GM18526 (cell line): ENCODE measurements around the gene PTGES2.

Source experiments
- POLR2A ChIP-seq: IDR thresholded peaks from 3 replicates; pipeline ENCODE4 v1.6.1; 2011; ENCODE audit not compliant: insufficient read length; ENCODE audit errors: extremely low read depth

The PTGES2 gene

DNA sequence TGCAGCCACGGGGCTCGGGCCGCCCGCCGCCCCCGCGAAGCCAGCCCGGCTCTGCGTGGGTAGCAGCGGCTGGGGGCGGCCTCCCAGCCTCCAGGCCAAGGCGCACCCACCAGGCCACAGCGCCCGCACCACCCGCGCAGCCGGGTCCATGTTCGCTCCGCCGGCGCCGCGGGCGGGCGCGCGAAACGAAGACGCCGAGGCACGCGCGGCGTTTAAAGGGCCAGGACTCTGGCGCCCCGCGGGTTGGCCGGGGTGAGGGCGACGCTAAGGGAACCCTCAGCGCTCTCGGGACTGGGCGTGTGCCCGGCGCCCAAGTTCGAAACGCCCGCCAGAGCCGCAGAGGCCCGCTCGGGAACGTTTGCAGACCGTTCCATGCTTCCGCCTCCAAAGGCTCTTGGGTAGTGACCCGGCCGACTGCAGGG is at the start of gene PTGES2:
TSS of gene PTGES2 (minus strand) at position 162 of the 422 bp plus-strand sequence. CDS start at position 150, 12 bp downstream.
- TF ChIP-seq POLR2A = peak; percentile 55

- TF ChIP-seq POLR2A = no peak
Measured at GRCh38 chr9:128175726-128176125, 48.2 kb upstream of the PTGES2 start.

GRCh38 chr9:128175102-128175563 is 47.6 kb upstream of the PTGES2 start:
- TF ChIP-seq POLR2A = no peak

DNA sequence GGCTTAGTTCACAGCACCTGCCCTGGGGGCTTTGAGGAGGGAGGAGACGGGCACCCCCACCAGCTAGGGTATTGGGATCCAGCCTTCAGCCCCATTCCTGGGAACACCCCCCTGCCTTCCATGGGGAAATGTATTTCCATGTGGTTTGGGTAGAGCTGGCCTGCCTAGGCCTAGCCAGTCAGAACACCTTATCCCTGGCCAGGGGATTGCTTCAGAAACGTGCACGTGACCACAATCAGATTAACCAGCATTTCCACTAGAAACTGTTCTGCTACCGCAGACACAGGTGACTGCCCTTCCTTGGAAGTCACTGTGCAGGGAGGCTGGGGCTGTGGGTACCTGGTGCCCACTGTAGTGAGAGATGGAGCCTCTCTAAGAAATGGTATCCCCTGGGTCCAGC is 46.5 kb upstream of the PTGES2 start:
- no peak for TF ChIP-seq POLR2A

GRCh38 chr9:128169925-128170324 is 42.4 kb upstream of the PTGES2 start:
- TF ChIP-seq POLR2A = no peak

DNA sequence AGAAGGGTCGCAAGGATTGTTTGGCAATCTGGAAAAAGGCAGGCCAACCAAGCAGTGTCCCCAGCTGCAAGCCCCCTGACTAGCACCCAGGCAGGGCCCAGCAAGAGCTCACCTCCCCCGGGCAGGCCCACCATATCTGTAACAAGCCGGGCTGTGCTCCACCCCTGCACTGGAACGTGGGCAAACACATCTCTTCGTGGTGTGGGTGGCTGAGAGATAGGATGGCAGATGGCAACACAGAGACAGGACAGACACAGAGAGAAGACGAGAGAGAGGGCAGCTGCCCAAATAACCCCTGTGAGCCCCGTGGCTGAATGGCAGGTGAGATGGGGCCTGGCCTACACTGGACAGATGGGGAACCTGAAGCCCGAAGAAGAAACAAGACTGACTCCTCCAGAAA is 42.0 kb upstream of the PTGES2 start:
- no peak for TF ChIP-seq POLR2A

DNA sequence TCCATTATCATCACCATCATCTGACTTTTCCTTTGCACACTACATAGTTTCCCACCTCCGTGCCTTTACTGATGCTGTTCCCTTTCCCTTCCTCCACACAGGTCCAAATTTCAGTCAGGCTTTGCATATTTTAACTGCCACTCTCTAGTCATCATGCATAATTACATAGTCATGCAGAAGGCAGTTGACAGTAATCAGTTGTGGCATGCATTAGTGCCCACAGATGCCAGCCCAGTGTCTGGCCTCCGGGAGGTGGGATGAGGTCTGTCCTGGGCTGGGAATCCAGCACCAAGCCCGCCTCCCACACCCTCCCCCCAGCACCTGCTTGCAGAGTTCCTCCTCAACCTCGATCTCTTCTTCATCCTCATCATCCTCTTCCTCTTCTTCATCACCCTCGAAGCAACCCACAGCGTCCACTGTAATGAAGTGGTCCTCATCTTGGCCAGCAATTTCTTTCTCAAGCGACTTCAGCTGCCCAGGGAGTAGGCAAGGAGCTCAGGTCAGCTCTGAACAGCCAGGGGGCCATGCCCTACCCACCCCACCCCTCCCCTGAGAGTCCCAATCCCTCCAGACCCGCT is 41.3 kb upstream of the PTGES2 start:
- no peak for TF ChIP-seq POLR2A

- TF ChIP-seq POLR2A = no peak
Measured at GRCh38 chr9:128167209-128167608, 39.7 kb upstream of the PTGES2 start.

GRCh38 chr9:128166169-128166568 is 38.6 kb upstream of the PTGES2 start:
- no peak for TF ChIP-seq POLR2A

DNA sequence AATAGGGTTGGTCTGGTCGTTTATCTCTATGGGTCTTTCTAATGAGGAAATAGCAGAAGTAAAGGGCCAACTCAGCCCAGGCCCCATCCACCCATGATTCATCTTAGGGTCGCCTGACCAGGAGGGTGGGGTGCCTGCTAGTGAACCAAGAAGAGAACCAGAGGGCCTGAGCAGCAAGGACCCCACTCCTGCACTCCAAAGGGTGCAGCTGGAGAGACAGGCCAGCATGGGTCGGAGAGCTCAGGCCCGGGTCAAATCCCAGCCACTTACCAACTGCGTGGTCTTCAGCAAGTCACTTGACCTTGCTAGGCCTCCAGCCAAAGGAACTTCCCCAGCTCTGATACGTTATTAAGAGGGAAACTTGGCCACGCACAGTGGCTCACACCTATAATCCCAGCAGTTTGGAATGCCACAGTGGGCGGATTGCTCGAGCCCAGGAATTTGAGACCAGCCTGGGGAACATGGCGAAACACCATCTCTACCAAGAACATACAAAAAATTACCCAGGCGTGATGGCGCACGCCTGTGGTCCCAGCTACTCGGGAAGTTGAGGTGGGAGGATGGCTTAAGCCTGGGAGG is 36.9 kb upstream of the PTGES2 start:
- TF ChIP-seq POLR2A = no peak

GRCh38 chr9:128163523-128164306 is 36.2 kb upstream of the PTGES2 start:
- no peak for TF ChIP-seq POLR2A

DNA sequence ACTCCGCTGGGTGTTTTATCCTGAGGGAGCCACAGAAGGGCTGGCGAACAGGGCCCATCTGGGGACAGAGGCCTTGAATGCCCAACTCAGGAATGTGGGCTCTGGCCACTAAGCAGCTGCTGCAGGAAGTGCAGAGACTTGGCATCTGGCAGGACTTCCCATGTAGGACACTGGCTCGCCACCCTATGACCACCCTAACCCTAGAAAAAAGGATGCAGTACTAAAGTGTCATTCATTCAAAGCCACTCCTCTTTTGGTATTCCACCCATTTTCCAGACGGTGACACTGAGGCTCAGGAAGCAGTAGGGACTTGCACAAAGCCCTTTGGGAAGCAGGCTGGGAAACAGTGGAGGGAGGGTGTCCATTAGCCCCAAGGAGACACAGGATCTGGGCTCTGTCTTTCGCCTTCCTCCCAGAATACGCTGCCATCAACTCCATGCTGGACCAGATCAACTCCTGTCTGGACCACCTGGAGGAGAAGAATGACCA is 35.5 kb upstream of the PTGES2 start:
- TF ChIP-seq POLR2A = no peak

DNA sequence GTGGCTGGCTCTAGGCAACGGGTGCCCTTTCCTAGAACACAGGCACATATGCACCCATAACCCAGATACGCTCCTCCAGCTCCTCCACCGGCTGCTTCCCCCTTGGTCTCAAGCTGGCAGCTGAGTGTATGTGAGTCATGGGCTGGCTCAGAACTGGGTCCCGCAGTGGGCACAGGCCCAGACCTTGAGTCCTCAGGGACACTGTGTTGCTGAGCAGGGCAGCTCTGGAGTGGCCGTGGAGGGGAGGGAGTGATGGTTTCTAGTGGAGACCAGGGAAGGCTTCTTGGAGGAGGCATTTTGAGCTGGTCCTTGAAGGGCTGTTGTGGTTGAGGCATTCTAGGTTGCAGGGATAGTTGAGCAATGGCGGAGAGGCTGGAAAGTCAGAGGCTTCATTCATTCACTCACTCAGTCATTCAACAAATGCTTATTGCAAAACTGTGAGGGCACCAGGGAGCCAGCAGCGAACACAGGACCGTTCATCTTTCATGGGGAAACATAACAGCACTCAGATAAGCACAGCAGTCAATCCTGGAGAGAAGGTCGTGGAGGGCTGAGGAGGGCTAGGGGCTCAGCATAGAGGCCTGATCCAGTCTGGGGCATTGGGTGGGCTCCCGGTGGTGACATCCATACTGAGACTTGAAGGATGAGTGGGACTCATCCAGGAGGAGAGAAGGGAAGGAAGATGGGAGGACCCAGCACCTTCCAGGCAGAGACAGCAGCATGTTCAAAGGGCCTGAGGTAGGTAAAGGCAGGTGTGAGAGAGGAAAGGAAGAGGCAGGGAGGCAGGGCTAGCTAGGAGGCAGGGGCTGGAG is 34.9 kb upstream of the PTGES2 start:
- TF ChIP-seq POLR2A = no peak

- no peak for TF ChIP-seq POLR2A
Measured at GRCh38 chr9:128161215-128161902, 33.8 kb upstream of the PTGES2 start.

- TF ChIP-seq POLR2A = no peak
Measured at GRCh38 chr9:128160603-128160987, 33.1 kb upstream of the PTGES2 start.
